SK-N-SH treated with all-trans-retinoic acid at 6 μM for 48 hours (cell line): ENCODE results near the gene CEP131.

ENCODE experiments used
- ATAC-seq: fragments of 200-7000 bp; cut with Tn5 transposase; 3 replicates; pipeline ENCODE4 v1.9.1; 2020; ENCODE audit warnings: mild to moderate bottlenecking, moderate library complexity
- ARNTL ChIP-seq: fragments of 450-650 bp; formaldehyde crosslinking; IDR thresholded peaks from 2 replicates; pipeline ENCODE4 v1.5.0; 2020; ENCODE audit warnings: low read depth, mild to moderate bottlenecking, moderate library complexity, borderline replicate concordance
- BACH2 ChIP-seq: fragments of 250-450 bp; sonication (Bioruptor Pico); IDR thresholded peaks from 2 replicates; pipeline ENCODE4 v1.9.0; 2021; ENCODE audit warnings: mild to moderate bottlenecking, borderline replicate concordance
- CREB5 ChIP-seq: fragments of 250-450 bp; sonication (Bioruptor Pico); IDR thresholded peaks from 2 replicates; pipeline ENCODE4 v1.5.1; 2020; ENCODE audit warnings: low read depth, mild to moderate bottlenecking, moderate library complexity
- CSDC2 ChIP-seq: fragments of 250-450 bp; sonication (Bioruptor Pico); IDR thresholded peaks from 2 replicates; pipeline ENCODE4 v1.5.0; 2020; ENCODE audit warnings: mild to moderate bottlenecking, moderate library complexity
- CSRNP3 ChIP-seq: fragments of 250-450 bp; sonication (Bioruptor Pico); IDR thresholded peaks from 2 replicates; pipeline ENCODE4 v1.5.1; 2021; ENCODE audit warnings: mild to moderate bottlenecking, moderate library complexity
- ESRRG ChIP-seq: fragments of 250-450 bp; sonication (Bioruptor Pico); IDR thresholded peaks from 2 replicates; pipeline ENCODE4 v1.6.1; 2021; ENCODE audit warnings: mild to moderate bottlenecking
- GLIS3 ChIP-seq: fragments of 250-450 bp; sonication (Bioruptor Pico); IDR thresholded peaks from 2 replicates; pipeline ENCODE4 v1.5.0; 2020; ENCODE audit warnings: mild to moderate bottlenecking, moderate library complexity
- ISL1 ChIP-seq: fragments of 250-450 bp; sonication (Bioruptor Pico); IDR thresholded peaks from 2 replicates; pipeline ENCODE4 v2.1.2; 2022; ENCODE audit warnings: mild to moderate bottlenecking, moderate library complexity
- OSR1 ChIP-seq: fragments of 250-450 bp; sonication (Bioruptor Pico); IDR thresholded peaks from 2 replicates; pipeline ENCODE4 v1.8.0; 2022; ENCODE audit warnings: moderate library complexity, mild to moderate bottlenecking, inconsistent platforms
- PATZ1 ChIP-seq: fragments of 250-450 bp; sonication (Bioruptor Pico); IDR thresholded peaks from 2 replicates; pipeline ENCODE4 v1.8.0; 2020; ENCODE audit warnings: mild to moderate bottlenecking, moderate library complexity, borderline replicate concordance
- PPARA ChIP-seq: fragments of 250-450 bp; sonication (Bioruptor Pico); IDR thresholded peaks from 2 replicates; pipeline ENCODE4 v1.5.0; 2020; ENCODE audit warnings: mild to moderate bottlenecking, borderline replicate concordance
- RARB ChIP-seq: fragments of 250-450 bp; sonication (Bioruptor Pico); IDR thresholded peaks from 2 replicates; pipeline ENCODE4 v1.8.0; 2021; ENCODE audit warnings: mild to moderate bottlenecking, moderate library complexity
- SNAI2 ChIP-seq: fragments of 250-450 bp; sonication (Bioruptor Pico); IDR thresholded peaks from 2 replicates; pipeline ENCODE4 v1.5.0; 2020; ENCODE audit warnings: mild to moderate bottlenecking, moderate library complexity
- TOX ChIP-seq: fragments of 250-450 bp; sonication (Bioruptor Pico); IDR thresholded peaks from 2 replicates; pipeline ENCODE4 v1.8.0; 2021; ENCODE audit warnings: mild to moderate bottlenecking, moderate library complexity, borderline replicate concordance
- ZC3H10 ChIP-seq: fragments of 250-450 bp; sonication (Bioruptor Pico); IDR thresholded peaks from 2 replicates; pipeline ENCODE4 v1.5.1; 2021; ENCODE audit warnings: mild to moderate bottlenecking, moderate library complexity
- ZFP3 ChIP-seq: fragments of 250-450 bp; sonication (Bioruptor Pico); IDR thresholded peaks from 2 replicates; pipeline ENCODE4 v1.5.0; 2020; ENCODE audit warnings: mild to moderate bottlenecking, moderate library complexity
- ZFP30 ChIP-seq: fragments of 450-650 bp; formaldehyde crosslinking; IDR thresholded peaks from 2 replicates; pipeline ENCODE4 v1.5.0; 2022; ENCODE audit warnings: mild to moderate bottlenecking, moderate library complexity
- ZNF565 ChIP-seq: fragments of 450-650 bp; formaldehyde crosslinking; conservative IDR thresholded peaks from 2 replicates; pipeline ENCODE4 v1.5.0; 2020; ENCODE audit warnings: low read depth, mild to moderate bottlenecking, moderate library complexity
- ZNF70 ChIP-seq: fragments of 450-650 bp; formaldehyde crosslinking; IDR thresholded peaks from 2 replicates; pipeline ENCODE4 v1.5.0; 2020; ENCODE audit warnings: mild to moderate bottlenecking, moderate library complexity
- ZNF8 ChIP-seq: fragments of 450-650 bp; formaldehyde crosslinking; IDR thresholded peaks from 2 replicates; pipeline ENCODE4 v1.5.0; 2020; ENCODE audit warnings: mild to moderate bottlenecking, moderate library complexity

CEP131 gene

GRCh38 chr17:81249223-81250040 is 26.7 kb upstream of the CEP131 start:
- TF ChIP-seq PATZ1 (CRISPR knock-in tag) = no peak
- no peak for TF ChIP-seq BACH2 (CRISPR knock-in tag)
- no peak for TF ChIP-seq CREB5 (CRISPR knock-in tag)
- TF ChIP-seq PPARA (CRISPR knock-in tag) = no peak
- no peak for TF ChIP-seq GLIS3 (CRISPR knock-in tag)
- no peak for TF ChIP-seq ZFP3
- no peak for TF ChIP-seq TOX

GRCh38 chr17:81248649-81249048 is 25.9 kb upstream of the CEP131 start:
- no peak for TF ChIP-seq ARNTL (CRISPR knock-in tag)
- no peak for TF ChIP-seq ISL1 (CRISPR knock-in tag)
- no peak for TF ChIP-seq ZNF70 (CRISPR knock-in tag)
- TF ChIP-seq ZFP30 (CRISPR knock-in tag) = no peak
- no peak for TF ChIP-seq ESRRG (CRISPR knock-in tag)
- no peak for TF ChIP-seq PATZ1 (CRISPR knock-in tag)
- TF ChIP-seq ZFP3 = no peak
- TF ChIP-seq, all 23 proteins: peak for 0
- no peak for ATAC-seq

More at GRCh38 chr17:81249223-81250040, 26.7 kb upstream of the CEP131 start:
- no peak for ATAC-seq

GRCh38 chr17:81247339-81247990 is 24.7 kb upstream of the CEP131 start:
- TF ChIP-seq OSR1 (no peak), BACH2 (CRISPR knock-in tag) (no peak), CSDC2 (CRISPR knock-in tag) (no peak), TOX (no peak), ARNTL (CRISPR knock-in tag) (no peak), PPARA (CRISPR knock-in tag) (no peak), SNAI2 (CRISPR knock-in tag) (no peak), RARB (CRISPR knock-in tag) (no peak), ZFP3 (no peak), ZNF8 (CRISPR knock-in tag) (no peak), CREB5 (CRISPR knock-in tag) (no peak), GLIS3 (CRISPR knock-in tag) (no peak), ZFP30 (CRISPR knock-in tag) (no peak), CSRNP3 (CRISPR knock-in tag) (no peak), ZNF565 (no peak), ISL1 (CRISPR knock-in tag) (no peak), ZC3H10 (no peak), ZNF70 (CRISPR knock-in tag) (no peak)
- TF ChIP-seq, all 23 proteins: peak for 0
- no peak for ATAC-seq
